ENCODE data around the gene THADA.

Gene THADA

DNA sequence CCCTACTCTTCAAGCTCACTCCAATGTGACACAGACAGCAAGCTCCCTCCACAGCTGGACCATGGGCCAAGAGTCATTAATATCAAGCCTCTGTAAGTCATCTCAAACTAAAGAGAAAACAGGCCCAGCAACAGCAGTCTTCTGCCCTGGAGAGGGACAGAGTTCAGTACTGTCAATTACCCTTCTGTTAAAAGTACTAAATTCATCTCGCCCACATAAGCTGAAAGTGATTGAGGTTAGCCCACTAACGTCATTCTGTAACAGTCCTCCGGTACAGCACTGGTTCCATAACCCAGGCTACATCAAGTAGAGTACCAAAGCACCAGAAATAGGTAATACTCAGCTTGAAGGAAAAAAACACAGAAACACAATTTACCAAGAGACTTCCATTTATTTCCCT is 25.9 kb downstream of the THADA start:
- Histone ChIP-seq H3K36me3 (ENCODE audit: control insufficient read depth, low read length) (peaks cover 74% of the 10 kb centered on the region), H3K27ac (ENCODE audit: low read depth, low read length) (no peak overlapping the region), H3K4me2 (ENCODE audit: low read length) (no peak overlapping the region), H3K9me2 (replicated peaks; ENCODE audit: control insufficient read depth, low read length) (no peaks in the 10 kb centered on the region), H4K20me1 (ENCODE audit: control insufficient read depth, insufficient read depth, low read depth, low read length) (no peaks in the 10 kb centered on the region), H3K4me3 (ENCODE audit: low read length) (no peak overlapping the region), H3K4me1 (ENCODE audit: control insufficient read depth, low read length) (peaks cover 8% of the 10 kb centered on the region), H3K9me3 (ENCODE audit: control insufficient read depth, insufficient read depth, low read length) (no peaks in the 10 kb centered on the region), H3K27me3 (ENCODE audit: control insufficient read depth, low read length) (no peaks in the 10 kb centered on the region), H3F3A (ENCODE audit: control insufficient read depth, insufficient read depth) (no peaks in the 10 kb centered on the region), H3K79me2 (ENCODE audit: control insufficient read depth, low read length) (no peaks in the 10 kb centered on the region)
- TF ChIP-seq, protein P1, sequence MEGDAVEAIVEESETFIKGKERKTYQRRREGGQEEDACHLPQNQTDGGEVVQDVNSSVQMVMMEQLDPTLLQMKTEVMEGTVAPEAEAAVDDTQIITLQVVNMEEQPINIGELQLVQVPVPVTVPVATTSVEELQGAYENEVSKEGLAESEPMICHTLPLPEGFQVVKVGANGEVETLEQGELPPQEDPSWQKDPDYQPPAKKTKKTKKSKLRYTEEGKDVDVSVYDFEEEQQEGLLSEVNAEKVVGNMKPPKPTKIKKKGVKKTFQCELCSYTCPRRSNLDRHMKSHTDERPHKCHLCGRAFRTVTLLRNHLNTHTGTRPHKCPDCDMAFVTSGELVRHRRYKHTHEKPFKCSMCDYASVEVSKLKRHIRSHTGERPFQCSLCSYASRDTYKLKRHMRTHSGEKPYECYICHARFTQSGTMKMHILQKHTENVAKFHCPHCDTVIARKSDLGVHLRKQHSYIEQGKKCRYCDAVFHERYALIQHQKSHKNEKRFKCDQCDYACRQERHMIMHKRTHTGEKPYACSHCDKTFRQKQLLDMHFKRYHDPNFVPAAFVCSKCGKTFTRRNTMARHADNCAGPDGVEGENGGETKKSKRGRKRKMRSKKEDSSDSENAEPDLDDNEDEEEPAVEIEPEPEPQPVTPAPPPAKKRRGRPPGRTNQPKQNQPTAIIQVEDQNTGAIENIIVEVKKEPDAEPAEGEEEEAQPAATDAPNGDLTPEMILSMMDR (IDR thresholded peaks at IDR 0.05; ENCODE audit: low read depth, low read length, poor library complexity, severe bottlenecking): no peak
- TF ChIP-seq EZH2phosphoT487 (IDR thresholded peaks at IDR 0.05; ENCODE audit: borderline replicate concordance, low read length): no peak

DNA sequence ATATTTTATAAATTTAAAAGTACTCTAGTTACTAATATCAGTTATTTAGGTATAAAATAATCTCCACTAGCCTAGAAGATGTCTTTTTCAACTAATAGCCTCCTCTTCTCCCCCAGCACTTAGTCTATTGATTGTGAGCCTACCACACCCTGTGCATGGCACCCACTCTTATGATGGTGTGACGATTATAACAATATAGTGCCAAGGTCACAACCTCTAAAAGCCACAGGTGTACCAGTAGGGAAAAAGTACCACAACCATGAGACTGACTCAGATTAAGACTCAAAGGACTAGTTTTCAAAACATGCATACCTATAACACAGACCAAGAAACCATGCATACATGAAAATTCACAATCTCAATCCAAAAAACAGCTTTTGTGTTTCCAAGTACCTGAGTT is 27.6 kb downstream of the THADA start:
- H3K27ac ChIP-seq (ENCODE audit: low read depth, low read length): no peak overlapping the region
- no peak overlapping the region for H3K4me2 ChIP-seq (ENCODE audit: low read length)
- H3K79me2 ChIP-seq (ENCODE audit: control insufficient read depth, low read length): no peaks in the 10 kb centered on the region
- no peaks in the 10 kb centered on the region for H3K4me1 ChIP-seq (ENCODE audit: control insufficient read depth, low read length)
- H3K9me3 ChIP-seq (ENCODE audit: control insufficient read depth, insufficient read depth, low read length): no peaks in the 10 kb centered on the region
- H4K20me1 ChIP-seq (ENCODE audit: control insufficient read depth, insufficient read depth, low read depth, low read length): no peaks in the 10 kb centered on the region
- H3K36me3 ChIP-seq (ENCODE audit: control insufficient read depth, low read length): peaks cover 71% of the 10 kb centered on the region
- no peaks in the 10 kb centered on the region for H3K27me3 ChIP-seq (ENCODE audit: control insufficient read depth, low read length)
- H3K9me2 ChIP-seq (replicated peaks; ENCODE audit: control insufficient read depth, low read length): no peaks in the 10 kb centered on the region
- TF ChIP-seq, protein P1 (IDR thresholded peaks at IDR 0.05; ENCODE audit: low read depth, low read length, poor library complexity, severe bottlenecking): no peak
- no peak for TF ChIP-seq EZH2phosphoT487 (IDR thresholded peaks at IDR 0.05; ENCODE audit: borderline replicate concordance, low read length)
- H3F3A ChIP-seq (ENCODE audit: control insufficient read depth, insufficient read depth): no peaks in the 10 kb centered on the region
- no peak overlapping the region for H3K4me3 ChIP-seq (ENCODE audit: low read length)

DNA sequence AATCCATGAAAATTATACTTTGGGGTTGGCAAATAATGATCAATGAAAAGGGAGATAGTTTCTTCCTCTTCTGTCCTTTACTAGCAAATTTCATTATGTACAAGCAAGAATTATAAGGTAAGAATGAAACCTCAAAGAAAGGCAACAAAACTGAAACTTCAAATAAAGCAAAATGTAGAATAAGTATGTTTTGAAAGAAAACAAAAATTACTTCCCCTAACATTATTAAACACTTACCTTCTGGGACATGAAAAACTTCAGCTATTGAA is 29.4 kb downstream of the THADA start:
- Histone ChIP-seq H4K20me1 (ENCODE audit: control insufficient read depth, insufficient read depth, low read depth, low read length) (no peaks in the 10 kb centered on the region), H3K79me2 (ENCODE audit: control insufficient read depth, low read length) (no peaks in the 10 kb centered on the region), H3K4me2 (ENCODE audit: low read length) (no peak overlapping the region), H3K36me3 (ENCODE audit: control insufficient read depth, low read length) (peaks cover 56% of the 10 kb centered on the region), H3K9me3 (ENCODE audit: control insufficient read depth, insufficient read depth, low read length) (no peaks in the 10 kb centered on the region), H3K4me3 (ENCODE audit: low read length) (no peak overlapping the region), H3K27ac (ENCODE audit: low read depth, low read length) (no peak overlapping the region), H3K27me3 (ENCODE audit: control insufficient read depth, low read length) (no peaks in the 10 kb centered on the region), H3K9me2 (replicated peaks; ENCODE audit: control insufficient read depth, low read length) (no peaks in the 10 kb centered on the region), H3K4me1 (ENCODE audit: control insufficient read depth, low read length) (no peaks in the 10 kb centered on the region), H3F3A (ENCODE audit: control insufficient read depth, insufficient read depth) (no peaks in the 10 kb centered on the region)
- TF ChIP-seq EZH2phosphoT487 (IDR thresholded peaks at IDR 0.05; ENCODE audit: borderline replicate concordance, low read length): no peak
- TF ChIP-seq, protein P1 (IDR thresholded peaks at IDR 0.05; ENCODE audit: low read depth, low read length, poor library complexity, severe bottlenecking): no peak

DNA sequence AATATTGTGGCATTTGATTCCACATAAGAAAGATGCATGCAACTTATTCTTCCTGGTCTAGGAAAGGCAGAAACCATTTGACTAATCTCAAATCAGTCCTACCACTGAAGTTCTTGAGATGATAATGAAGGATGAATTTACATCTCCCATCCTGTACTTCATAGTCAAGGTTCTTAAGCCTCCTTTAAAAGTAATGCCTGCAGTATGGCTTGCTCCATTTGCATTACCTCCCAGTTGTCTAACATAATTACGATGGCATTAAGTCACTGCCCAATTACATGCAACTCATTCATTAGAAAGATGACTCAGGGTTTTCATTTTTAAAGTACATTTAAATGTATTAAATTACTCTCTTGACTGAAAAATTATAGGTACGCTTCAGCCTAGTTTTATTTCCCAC is 32.2 kb downstream of the THADA start:
- no peaks in the 10 kb centered on the region for H3F3A ChIP-seq (ENCODE audit: control insufficient read depth, insufficient read depth)
- no peaks in the 10 kb centered on the region for H4K20me1 ChIP-seq (ENCODE audit: control insufficient read depth, insufficient read depth, low read depth, low read length)
- H3K79me2 ChIP-seq (ENCODE audit: control insufficient read depth, low read length): no peaks in the 10 kb centered on the region
- TF ChIP-seq EZH2phosphoT487 (IDR thresholded peaks at IDR 0.05; ENCODE audit: borderline replicate concordance, low read length): no peak
- TF ChIP-seq, protein P1 (IDR thresholded peaks at IDR 0.05; ENCODE audit: low read depth, low read length, poor library complexity, severe bottlenecking): no peak
- H3K9me3 ChIP-seq (ENCODE audit: control insufficient read depth, insufficient read depth, low read length): no peaks in the 10 kb centered on the region
- H3K27ac ChIP-seq (ENCODE audit: low read depth, low read length): no peak overlapping the region
- peaks cover 49% of the 10 kb centered on the region for H3K36me3 ChIP-seq (ENCODE audit: control insufficient read depth, low read length)
- H3K4me2 ChIP-seq (ENCODE audit: low read length): no peak overlapping the region
- H3K4me3 ChIP-seq (ENCODE audit: low read length): no peak overlapping the region
- H3K27me3 ChIP-seq (ENCODE audit: control insufficient read depth, low read length): no peaks in the 10 kb centered on the region
- H3K9me2 ChIP-seq (replicated peaks; ENCODE audit: control insufficient read depth, low read length): no peaks in the 10 kb centered on the region
- no peaks in the 10 kb centered on the region for H3K4me1 ChIP-seq (ENCODE audit: control insufficient read depth, low read length)

Data from DOHH2 (cell line).